Measurements from ENCODE around the gene CHN1.

Gene CHN1

GRCh38 chr2:174829550-174829949 is 175.6 kb downstream of the CHN1 start:
- DNase-seq (ENCODE audit: low read depth, low spot score): no peak

- DNase-seq (ENCODE audit: low read depth, low spot score): no peak
Measured at GRCh38 chr2:174827371-174828369, 177.5 kb downstream of the CHN1 start.

DNA sequence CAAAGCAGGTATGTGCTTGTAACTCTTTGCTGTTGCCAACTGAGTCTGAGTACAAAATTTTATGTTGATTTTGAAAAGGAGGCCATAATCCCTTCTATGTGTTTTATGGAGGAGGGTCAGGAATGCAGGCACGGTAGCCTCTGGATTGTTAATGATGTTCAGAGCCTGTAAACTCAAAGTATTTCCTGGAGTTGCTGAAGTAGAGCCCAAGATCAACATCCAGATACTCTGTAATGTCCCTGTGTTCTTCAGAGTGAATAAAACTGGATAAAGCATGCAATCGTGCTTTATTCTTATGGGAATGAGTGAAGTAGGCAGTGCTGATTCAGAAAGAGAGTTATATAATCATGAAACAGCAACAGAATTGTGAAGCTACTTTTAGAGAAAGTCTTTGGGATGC is 179.1 kb downstream of the CHN1 start:
- DNase-seq (ENCODE audit: low read depth, low spot score): no peak

DNA sequence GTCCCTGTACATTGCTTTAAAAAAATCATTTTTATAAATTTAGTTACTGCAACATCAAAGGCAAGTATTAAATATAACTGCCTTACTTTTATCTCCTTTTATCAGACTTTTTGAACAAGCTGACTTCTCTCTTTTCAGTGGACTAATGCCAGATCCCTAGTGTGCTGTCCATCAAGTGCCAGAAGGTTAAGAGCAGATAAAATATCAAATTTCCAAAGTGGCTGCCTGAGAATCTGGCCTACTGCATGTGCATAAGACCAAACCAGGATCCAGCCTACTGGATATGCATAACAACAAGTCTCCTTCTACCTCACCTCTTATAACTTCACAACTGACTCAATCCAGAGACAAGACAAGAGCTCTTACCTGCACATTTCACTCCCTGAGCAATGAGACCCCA is 181.1 kb downstream of the CHN1 start:
- no peak for DNase-seq (ENCODE audit: low read depth, low spot score)

DNA sequence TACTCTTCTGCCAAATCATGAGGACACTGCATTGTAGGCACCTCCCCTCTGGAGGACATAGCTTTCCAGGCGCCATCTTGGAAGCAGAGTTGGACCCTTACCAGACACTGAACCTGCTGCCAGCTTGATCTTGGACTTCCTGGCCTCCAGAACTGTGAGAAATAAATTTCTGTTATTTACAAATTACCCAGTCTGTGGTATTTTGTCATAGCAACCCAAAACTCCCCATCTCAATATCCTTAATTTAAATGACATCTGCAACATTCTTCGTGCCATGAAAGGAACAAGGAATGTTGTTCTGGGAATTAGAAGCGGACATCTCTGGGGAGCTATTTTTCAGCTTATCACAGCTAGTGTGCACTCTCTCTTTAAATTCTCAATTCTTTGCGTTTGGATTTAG is 183.6 kb downstream of the CHN1 start:
- DNase-seq (ENCODE audit: low read depth, low spot score): no peak

DNA sequence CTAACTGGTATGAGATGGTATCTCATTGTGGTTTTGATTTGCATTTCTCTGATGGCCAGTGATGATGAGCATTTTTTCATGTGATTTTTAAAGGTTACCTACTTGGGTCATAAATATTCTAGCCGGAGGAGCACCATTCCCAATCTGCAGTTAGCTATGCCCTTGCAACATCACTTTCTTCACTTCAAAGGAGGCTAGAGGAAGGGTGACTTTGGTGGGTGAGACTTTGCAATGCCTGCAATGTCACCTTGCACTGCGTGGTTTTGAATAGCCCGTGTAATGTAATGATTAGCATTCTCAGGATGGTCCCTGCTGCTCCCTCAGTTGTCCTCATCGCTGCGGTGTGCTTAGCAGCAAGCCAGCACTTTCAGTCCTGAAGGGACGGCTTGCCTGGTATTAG is 184.8 kb downstream of the CHN1 start:
- no peak for DNase-seq (ENCODE audit: low read depth, low spot score)

- no peak for DNase-seq (ENCODE audit: low read depth, low spot score)
Measured at GRCh38 chr2:174815526-174815925, 189.7 kb downstream of the CHN1 start.

- DNase-seq (ENCODE audit: low read depth, low spot score): no peak
Measured at GRCh38 chr2:174812037-174812436, 193.1 kb downstream of the CHN1 start.

DNA sequence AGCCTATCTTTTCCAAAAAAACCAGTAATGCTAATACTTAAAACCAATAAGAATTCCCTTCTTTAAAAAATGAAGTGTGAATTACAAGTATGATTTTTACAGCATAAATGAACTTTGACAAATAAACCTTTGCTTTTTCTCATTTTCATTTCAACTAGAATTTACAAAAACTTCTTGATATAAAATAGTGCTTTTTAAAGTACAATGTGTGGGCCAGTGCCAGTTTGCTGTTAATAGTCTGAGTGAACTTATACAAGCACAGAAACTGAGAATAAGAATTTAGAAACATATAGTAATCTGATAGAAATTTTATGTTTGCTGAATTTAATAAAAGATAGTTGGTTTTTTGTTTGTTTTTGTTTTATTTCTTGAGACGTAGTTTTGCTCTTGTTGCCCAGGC is 197.2 kb downstream of the CHN1 start:
- DNase-seq (ENCODE audit: low read depth, low spot score): no peak

DNA sequence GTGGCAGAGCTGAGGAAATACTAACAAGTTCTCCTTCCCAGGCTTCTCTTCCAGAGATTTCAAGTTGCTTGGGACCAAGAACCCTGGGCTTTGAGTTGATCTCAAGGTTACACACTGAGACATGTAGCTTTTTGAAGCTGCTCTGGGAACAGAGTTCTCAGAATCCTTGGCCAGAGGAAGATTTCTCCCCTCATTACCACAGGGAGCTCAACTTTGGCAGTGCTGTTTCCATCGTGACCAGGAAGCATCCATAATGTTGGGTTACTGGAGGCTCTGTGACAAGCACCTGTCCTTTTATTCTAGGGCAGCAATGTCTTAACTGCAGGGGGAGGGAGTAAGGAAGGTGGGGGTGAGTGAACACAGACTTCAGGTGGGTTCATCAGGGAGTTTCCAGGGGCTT is 199.4 kb downstream of the CHN1 start:
- no peak for DNase-seq (ENCODE audit: low read depth, low spot score)

- no peak for DNase-seq (ENCODE audit: low read depth, low spot score)
Measured at GRCh38 chr2:174802459-174802858, 202.7 kb downstream of the CHN1 start.

GRCh38 chr2:174800436-174801205 is 204.6 kb downstream of the CHN1 start:
- DNase-seq (ENCODE audit: low read depth, low spot score): no peak

GRCh38 chr2:174798801-174799200 is 206.4 kb downstream of the CHN1 start:
- no peak for DNase-seq (ENCODE audit: low read depth, low spot score)

GRCh38 chr2:174797781-174798276 is 207.4 kb downstream of the CHN1 start:
- no peak for DNase-seq (ENCODE audit: low read depth, low spot score)

DNA sequence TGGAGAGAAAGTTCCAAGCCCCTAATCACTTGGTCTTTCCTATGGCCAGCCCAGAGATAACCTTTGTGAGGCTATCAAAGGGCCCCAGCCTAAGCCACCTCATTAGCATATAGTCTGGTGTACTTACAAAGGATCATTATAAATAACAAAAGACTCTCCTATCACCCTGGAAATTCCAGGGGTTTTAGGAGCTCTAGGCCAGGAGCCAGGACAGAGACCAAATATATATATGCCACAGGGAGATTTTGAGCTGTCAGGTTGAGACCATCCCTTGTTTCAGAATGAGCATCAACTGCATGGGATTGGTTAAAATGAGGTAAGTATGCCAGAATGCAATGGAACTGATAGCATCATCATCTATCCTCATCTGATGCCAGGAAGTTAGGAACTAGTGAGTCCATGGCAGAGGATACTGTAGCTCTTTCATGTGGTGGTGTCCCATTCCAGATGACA is 208.8 kb downstream of the CHN1 start:
- DNase-seq (ENCODE audit: low read depth, low spot score): no peak

DNA sequence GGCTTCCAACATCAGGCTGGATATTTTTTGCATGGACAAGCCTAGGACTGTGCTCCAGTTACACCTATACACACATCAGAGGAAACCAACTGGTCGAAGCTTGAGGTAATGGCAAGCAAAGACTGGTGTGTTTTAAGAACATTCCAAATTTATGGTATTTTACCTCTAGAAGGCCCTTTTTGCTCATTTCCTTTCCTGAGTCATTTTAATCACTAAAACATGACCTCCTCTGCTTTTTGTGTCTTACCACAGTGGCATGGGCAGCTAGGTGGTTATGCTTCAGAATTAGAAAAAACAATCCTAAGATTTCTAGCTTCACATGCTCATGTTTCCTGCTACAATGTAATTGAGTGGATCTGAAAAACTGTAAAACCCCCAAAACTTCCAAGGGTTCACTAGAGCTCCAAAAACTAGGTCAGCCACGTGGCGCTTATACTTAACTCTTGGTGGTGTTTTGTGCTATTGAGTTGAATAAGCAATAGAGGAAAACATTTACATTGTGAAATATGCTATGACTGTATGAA is 210.3 kb downstream of the CHN1 start:
- DNase-seq (ENCODE audit: low read depth, low spot score): no peak

- no peak for DNase-seq (ENCODE audit: low read depth, low spot score)
Measured at GRCh38 chr2:174792309-174793025, 212.7 kb downstream of the CHN1 start.

DNA sequence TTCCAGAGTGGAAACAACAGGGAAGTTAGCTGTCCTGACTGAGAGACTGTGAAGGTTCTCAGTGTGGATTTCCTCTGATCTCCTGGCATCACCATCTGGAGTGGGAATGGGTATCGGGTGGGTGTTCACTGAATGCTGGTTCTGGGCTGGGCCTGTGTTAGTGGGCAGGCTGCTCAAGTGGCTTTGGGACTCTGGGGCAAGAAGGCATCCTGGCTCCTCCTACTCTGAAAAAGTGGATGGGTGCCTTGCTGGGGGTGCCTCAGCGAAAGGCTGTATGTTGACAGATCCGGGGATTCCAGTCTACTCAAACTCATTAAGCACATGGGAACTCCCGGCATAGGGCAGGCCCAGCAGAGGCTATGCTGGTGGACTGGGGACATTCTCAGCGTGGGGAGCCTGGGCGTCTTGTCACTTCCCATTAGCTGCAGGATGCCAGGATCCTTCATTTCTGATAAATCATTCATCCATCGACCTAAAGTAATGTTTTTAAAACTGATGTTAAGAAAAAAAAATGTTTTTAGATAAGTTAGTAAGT is 213.4 kb downstream of the CHN1 start:
- no peak for DNase-seq (ENCODE audit: low read depth, low spot score)

DNA sequence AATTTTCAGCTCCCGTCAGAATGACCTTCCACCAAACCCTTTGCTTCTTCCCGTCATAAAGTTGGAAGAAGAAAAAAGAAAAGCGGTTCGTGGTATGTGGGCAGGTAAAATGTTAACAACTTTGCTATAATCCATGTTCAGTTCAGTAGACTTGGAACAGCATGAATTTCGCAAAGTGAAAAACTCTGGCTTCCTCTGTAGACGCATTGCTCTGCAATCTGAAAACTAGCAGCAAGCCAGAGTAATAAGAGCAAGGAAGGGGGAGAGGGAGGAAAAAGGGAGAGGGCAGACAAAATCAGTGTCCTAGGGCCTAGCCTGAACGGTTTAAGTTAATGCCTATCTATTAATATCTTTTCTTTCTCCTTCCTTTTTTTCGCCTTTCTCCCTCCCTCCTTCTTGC is 214.2 kb downstream of the CHN1 start:
- no peak for DNase-seq (ENCODE audit: low read depth, low spot score)

GRCh38 chr2:174789001-174789400 is 216.2 kb downstream of the CHN1 start:
- no peak for DNase-seq (ENCODE audit: low read depth, low spot score)

GRCh38 chr2:174788291-174788929 is 216.8 kb downstream of the CHN1 start:
- DNase-seq (ENCODE audit: low read depth, low spot score): no peak

All from activated CD4-positive, CD25-positive, alpha-beta regulatory T cell treated with anti-CD3 and anti-CD28 coated beads, Interleukin-2, amount 50 U/mL, for 16 hours (primary cell).